Measurements from ENCODE around the gene ANKZF1.
"Not testable (repeated sequence)": the region's sequence is repeated elsewhere in the genome, so short reads cannot be mapped to it uniquely, and the experiment has no call there.

ANKZF1 gene

DNA sequence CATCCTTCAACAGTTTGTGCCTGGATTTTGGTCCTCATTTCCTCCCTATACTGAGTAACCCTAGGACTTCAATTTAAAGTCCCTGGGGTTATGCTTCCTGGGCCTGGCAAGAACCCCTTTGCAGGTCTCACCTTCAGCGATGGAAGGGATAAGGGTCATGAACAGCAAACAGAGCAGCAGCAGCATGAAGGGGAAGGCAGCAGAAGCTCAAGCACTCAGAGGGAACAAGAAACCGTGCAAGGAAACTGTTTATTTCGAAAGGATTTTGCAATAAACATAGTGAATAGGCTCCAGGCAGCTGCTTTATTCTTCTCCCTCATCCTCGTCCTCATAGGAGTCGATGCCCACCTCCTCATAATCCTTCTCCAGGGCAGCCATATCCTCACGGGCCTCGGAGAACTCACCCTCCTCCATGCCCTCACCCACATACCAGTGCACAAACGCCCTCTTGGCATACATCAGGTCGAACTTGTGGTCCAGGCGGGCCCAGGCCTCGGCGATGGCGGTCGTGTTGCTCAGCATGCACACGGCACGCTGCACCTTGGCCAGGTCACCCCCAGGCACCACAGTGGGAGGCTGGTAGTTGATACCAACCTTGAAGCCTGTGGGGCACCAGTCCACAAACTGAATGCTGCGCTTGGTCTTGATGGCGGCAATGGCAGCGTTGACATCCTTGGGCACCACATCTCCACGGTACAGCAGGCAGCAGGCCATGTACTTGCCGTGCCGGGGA, 20.6 kb downstream of the ANKZF1 start:
- H3K4me1 Mint-ChIP-seq (ENCODE audit: low read depth): peaks cover 66% of the 10 kb centered on the region
- H3K27ac Mint-ChIP-seq: peak overlapping the region; percentile 91
- no peaks in the 10 kb centered on the region for H3K27me3 Mint-ChIP-seq (ENCODE audit: low read depth)
- H3K9me3 Mint-ChIP-seq: no peaks in the 10 kb centered on the region
- H3K4me3 Mint-ChIP-seq: peak overlapping the region; percentile 98
- H3K36me3 Mint-ChIP-seq (ENCODE audit: low read depth): peaks cover 68% of the 10 kb centered on the region
- no peak for DNase-seq (ENCODE audit: low spot score)

- no peak for DNase-seq (ENCODE audit: low spot score)
- Mint-ChIP-seq H3K9me3 (no peaks in the 10 kb centered on the region), H3K4me1 (ENCODE audit: low read depth) (peaks cover 63% of the 10 kb centered on the region), H3K36me3 (ENCODE audit: low read depth) (peaks cover 64% of the 10 kb centered on the region), H3K27ac (peak overlapping the region; percentile 89), H3K27me3 (ENCODE audit: low read depth) (peaks cover 3% of the 10 kb centered on the region), H3K4me3 (peak overlapping the region; percentile 98)
Measured at GRCh38 chr2:219251656-219252055, 22.1 kb downstream of the ANKZF1 start.

DNA sequence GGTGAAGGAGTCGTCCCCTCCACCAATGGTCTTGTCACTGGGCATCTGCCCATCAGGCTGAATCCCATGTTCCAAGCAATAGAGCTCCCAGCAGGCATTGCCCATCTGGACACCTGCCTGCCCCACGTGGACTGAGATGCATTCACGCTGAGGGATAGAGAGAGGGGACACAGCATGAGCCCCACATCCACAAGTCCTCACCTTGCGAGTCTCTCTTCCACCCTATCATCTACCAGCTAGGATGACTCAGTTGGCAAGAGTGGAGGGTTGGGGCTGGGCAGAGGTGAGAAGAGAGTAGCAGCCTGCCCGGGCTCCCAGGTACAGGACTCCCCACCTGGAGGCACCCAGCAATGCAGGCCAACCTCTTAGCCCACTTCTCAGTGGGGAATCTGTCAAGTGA, 22.5 kb downstream of the ANKZF1 start:
- H3K9me3 Mint-ChIP-seq: no peaks in the 10 kb centered on the region
- H3K4me3 Mint-ChIP-seq: peak overlapping the region; percentile 98
- H3K27me3 Mint-ChIP-seq (ENCODE audit: low read depth): peaks cover 3% of the 10 kb centered on the region
- H3K27ac Mint-ChIP-seq: peak overlapping the region; percentile 89
- peaks cover 60% of the 10 kb centered on the region for H3K36me3 Mint-ChIP-seq (ENCODE audit: low read depth)
- no peak for DNase-seq (ENCODE audit: low spot score)
- peaks cover 58% of the 10 kb centered on the region for H3K4me1 Mint-ChIP-seq (ENCODE audit: low read depth)

- peaks cover 56% of the 10 kb centered on the region for H3K36me3 Mint-ChIP-seq (ENCODE audit: low read depth)
- H3K27ac Mint-ChIP-seq: peak overlapping the region; percentile 89
- DNase-seq (ENCODE audit: low spot score): no peak
- peak overlapping the region; percentile 98 for H3K4me3 Mint-ChIP-seq
- peaks cover 3% of the 10 kb centered on the region for H3K27me3 Mint-ChIP-seq (ENCODE audit: low read depth)
- H3K9me3 Mint-ChIP-seq: no peaks in the 10 kb centered on the region
- peaks cover 54% of the 10 kb centered on the region for H3K4me1 Mint-ChIP-seq (ENCODE audit: low read depth)
Measured at GRCh38 chr2:219252570-219252899, 22.9 kb downstream of the ANKZF1 start.

- peak within 1 kb of the TSS; percentile 98 for H3K4me3 Mint-ChIP-seq
- peaks cover 50% of the 10 kb centered on the region for H3K36me3 Mint-ChIP-seq (ENCODE audit: low read depth)
- peak within 1 kb of the TSS; percentile 90 for H3K27ac Mint-ChIP-seq
Measured at GRCh38 chr2:219252900-219253752, 23.5 kb downstream of the ANKZF1 start, which contains the start of gene TUBA4B. Gene TUBA4B, plus strand, starts transcription at chr2:219253243. Its CDS starts 165 bp downstream, at chr2:219253408.

DNA sequence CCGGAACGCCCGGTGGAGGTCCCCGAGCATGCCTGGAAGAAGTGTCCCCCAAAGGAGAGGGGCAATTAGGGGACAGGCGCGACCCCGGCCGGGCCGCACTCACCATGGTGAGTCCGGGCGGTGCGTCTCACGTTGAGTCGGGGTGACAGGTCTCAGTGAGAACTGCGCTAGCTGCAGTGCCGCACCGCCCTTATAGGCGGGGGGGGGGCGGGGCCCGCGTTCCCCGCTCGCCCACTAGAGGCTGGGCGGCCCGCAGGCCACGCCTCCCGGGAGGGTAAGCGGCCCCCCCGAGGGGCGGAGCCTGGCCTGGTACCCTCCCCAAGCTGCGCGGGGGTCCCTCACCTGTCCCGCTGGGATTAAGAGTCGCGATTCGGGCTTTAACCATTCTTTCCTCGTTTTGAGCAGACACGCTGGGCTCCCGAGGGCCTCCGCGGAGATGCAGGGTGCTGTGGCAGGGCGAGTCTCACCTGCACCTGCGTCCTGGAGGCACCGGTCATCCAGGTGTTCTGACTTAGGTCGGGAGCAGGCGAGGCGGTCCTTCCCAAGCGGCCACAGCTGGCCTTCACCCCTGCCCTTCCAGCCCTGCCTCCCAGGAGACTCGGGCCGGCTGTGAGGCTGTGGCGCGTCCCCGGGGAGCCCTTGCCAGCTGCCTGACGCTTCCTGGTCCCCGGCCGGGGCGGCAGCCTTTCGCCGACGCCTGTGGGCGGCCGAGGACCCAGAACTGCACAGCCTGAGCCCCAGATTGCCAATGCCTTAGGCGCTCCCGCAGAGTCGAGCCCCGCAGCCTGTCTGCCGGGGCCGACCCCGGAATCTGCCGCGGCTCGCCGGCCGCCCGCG, 24.4 kb downstream of the ANKZF1 start, which contains the start of gene TUBA4A:
TSS of gene TUBA4A (minus strand) at position 166 of the 837 bp plus-strand sequence. CDS start at position 106, 60 bp downstream.
- Mint-ChIP-seq H3K4me1 (ENCODE audit: low read depth) (peaks cover 40% of the 10 kb centered on the region), H3K4me3 (peak within 1 kb of the TSS; percentile 98), H3K27me3 (ENCODE audit: low read depth) (peaks cover 8% of the 10 kb centered on the region), H3K36me3 (ENCODE audit: low read depth) (peaks cover 42% of the 10 kb centered on the region), H3K27ac (peak within 1 kb of the TSS; percentile 90), H3K9me3 (no peaks in the 10 kb centered on the region)
- peak; percentile 86 for DNase-seq (ENCODE audit: low spot score)

More at GRCh38 chr2:219252900-219253752, 23.5 kb downstream of the ANKZF1 start, which contains the start of gene TUBA4B:
- peak; percentile 63 for DNase-seq (ENCODE audit: low spot score)
- Mint-ChIP-seq H3K27me3 (ENCODE audit: low read depth) (peaks cover 3% of the 10 kb centered on the region), H3K9me3 (no peaks in the 10 kb centered on the region), H3K4me1 (ENCODE audit: low read depth) (peaks cover 48% of the 10 kb centered on the region)

DNA sequence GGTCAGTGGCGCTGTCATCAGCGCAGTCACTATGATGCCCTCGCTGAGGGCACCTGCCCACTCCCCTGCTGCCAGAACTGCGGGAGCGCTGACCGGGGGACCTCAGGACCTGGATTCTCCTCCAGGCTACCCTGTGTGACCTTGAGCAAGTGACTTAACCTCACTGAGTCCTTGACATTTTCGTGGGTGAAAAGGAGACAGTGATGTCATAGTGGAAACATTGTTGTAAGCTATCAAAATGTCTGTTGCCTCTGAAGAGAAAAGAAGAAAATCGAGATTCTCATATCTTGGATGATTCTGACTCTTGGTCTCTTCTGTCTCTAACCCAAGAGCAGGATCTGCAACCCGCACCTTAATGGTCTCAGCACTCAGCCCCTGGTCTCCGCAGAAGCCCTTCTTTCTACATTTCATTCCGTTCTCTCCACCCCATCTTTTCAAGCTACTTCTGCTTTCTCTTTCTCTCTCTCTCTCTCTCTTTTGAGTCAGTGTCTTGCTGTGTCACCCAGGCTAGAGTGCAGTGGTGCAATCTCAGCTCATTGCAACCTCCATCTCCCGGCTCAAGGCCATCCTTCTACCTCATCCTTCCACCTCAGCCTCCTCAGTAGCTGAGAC, 25.1 kb downstream of the ANKZF1 start:
- H3K27ac Mint-ChIP-seq: peak overlapping the region; percentile 90
- H3K4me1 Mint-ChIP-seq (ENCODE audit: low read depth): peaks cover 32% of the 10 kb centered on the region
- H3K27me3 Mint-ChIP-seq (ENCODE audit: low read depth): peaks cover 10% of the 10 kb centered on the region
- DNase-seq (ENCODE audit: low spot score): peak; percentile 54
- no peaks in the 10 kb centered on the region for H3K9me3 Mint-ChIP-seq
- peak overlapping the region; percentile 70 for H3K4me3 Mint-ChIP-seq
- H3K36me3 Mint-ChIP-seq (ENCODE audit: low read depth): peaks cover 34% of the 10 kb centered on the region

DNA sequence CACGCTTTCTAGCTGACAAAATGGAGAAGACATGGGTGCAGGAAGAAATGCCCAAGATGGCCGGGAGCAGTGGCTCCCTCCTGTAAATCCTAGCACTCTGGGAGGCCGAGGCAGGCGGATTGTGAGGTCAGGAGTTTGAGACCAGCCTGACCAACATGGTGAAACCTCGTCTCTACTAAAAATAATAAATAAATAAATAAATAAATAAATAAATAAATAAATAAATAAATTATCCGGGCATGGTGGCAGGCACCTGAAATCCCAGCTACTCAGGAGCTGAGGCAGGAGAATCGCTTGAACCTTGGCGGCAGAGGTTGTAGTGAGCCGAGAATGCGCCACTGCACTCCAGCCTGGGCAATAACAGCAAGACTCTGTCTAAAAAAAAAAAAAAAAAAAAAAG, 29.3 kb downstream of the ANKZF1 start:
- H3K4me3 Mint-ChIP-seq; H3K36me3 Mint-ChIP-seq (ENCODE audit: low read depth); DNase-seq (ENCODE audit: low spot score); H3K9me3 Mint-ChIP-seq; H3K27ac Mint-ChIP-seq: not testable (repeated sequence)
- peaks cover 11% of the 10 kb centered on the region for H3K4me1 Mint-ChIP-seq (ENCODE audit: low read depth)
- H3K27me3 Mint-ChIP-seq (ENCODE audit: low read depth): peaks cover 25% of the 10 kb centered on the region

GRCh38 chr2:219261024-219261855, 31.6 kb downstream of the ANKZF1 start:
- DNase-seq (ENCODE audit: low spot score): no peak
- Mint-ChIP-seq H3K27me3 (ENCODE audit: low read depth) (peaks cover 22% of the 10 kb centered on the region), H3K4me3 (no peak overlapping the region), H3K4me1 (ENCODE audit: low read depth) (no peaks in the 10 kb centered on the region), H3K9me3 (no peaks in the 10 kb centered on the region), H3K27ac (no peak overlapping the region), H3K36me3 (ENCODE audit: low read depth) (no peaks in the 10 kb centered on the region)

DNA sequence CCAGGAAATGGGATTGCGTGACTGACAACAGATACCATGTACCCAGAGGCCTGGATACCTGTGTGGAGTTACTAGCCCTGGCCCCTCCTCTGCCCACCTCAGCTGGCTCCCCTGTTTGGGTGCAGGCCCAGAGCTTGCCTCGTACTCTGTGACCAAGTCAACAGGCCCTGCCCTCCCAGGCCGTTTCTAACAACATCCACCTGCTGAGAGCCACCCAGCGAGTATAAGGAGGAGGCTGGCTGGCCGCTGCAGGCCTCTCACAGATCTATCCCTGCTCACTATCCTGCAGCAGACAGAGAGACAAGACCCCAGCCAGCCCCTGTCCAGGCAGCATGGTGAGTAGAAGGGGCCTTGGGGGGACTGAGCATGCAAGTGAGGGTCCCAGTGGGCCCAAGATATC, 36.6 kb downstream of the ANKZF1 start:
- no peak for DNase-seq (ENCODE audit: low spot score)
- peaks cover 6% of the 10 kb centered on the region for H3K27me3 Mint-ChIP-seq (ENCODE audit: low read depth)
- no peak overlapping the region for H3K27ac Mint-ChIP-seq
- no peaks in the 10 kb centered on the region for H3K4me1 Mint-ChIP-seq (ENCODE audit: low read depth)
- no peaks in the 10 kb centered on the region for H3K36me3 Mint-ChIP-seq (ENCODE audit: low read depth)
- no peak overlapping the region for H3K4me3 Mint-ChIP-seq
- no peaks in the 10 kb centered on the region for H3K9me3 Mint-ChIP-seq

GRCh38 chr2:219266886-219267285, 37.3 kb downstream of the ANKZF1 start:
- H3K9me3 Mint-ChIP-seq: no peaks in the 10 kb centered on the region
- no peaks in the 10 kb centered on the region for H3K36me3 Mint-ChIP-seq (ENCODE audit: low read depth)
- no peak overlapping the region for H3K27ac Mint-ChIP-seq
- no peak overlapping the region for H3K4me3 Mint-ChIP-seq
- no peaks in the 10 kb centered on the region for H3K4me1 Mint-ChIP-seq (ENCODE audit: low read depth)
- no peak for DNase-seq (ENCODE audit: low spot score)
- peaks cover 5% of the 10 kb centered on the region for H3K27me3 Mint-ChIP-seq (ENCODE audit: low read depth)

- H3K4me1 Mint-ChIP-seq (ENCODE audit: low read depth): no peaks in the 10 kb centered on the region
- H3K4me3 Mint-ChIP-seq: no peak overlapping the region
- H3K27me3 Mint-ChIP-seq (ENCODE audit: low read depth): peaks cover 10% of the 10 kb centered on the region
- H3K9me3 Mint-ChIP-seq: no peaks in the 10 kb centered on the region
- no peaks in the 10 kb centered on the region for H3K36me3 Mint-ChIP-seq (ENCODE audit: low read depth)
- no peak for DNase-seq (ENCODE audit: low spot score)
- H3K27ac Mint-ChIP-seq: no peak overlapping the region
Measured at GRCh38 chr2:219268294-219268693, 38.7 kb downstream of the ANKZF1 start.
